Stimulated activated CD4-positive, alpha-beta T cell treated with anti-CD3 and anti-CD28 coated beads, Interleukin-12 subunit alpha, Interleukin-12 subunit beta, amount 100 ng/mL, for 48 hours (primary cell): ENCODE measurements around the gene CAPN8.

ENCODE experiments used
- DNase-seq, 3 donors: peaks; one replicate each; pipeline ENCODE4 v3.0.0-alpha.2; 2020; ENCODE audit warnings: low read depth in 2 of 3, low spot score in 1 of 3

Gene CAPN8

GRCh38 chr1:223702735-223703667, 37.5 kb upstream of the CAPN8 start:
- DNase-seq: no peak

GRCh38 chr1:223700942-223701637, 35.6 kb upstream of the CAPN8 start:
- DNase-seq: no peak

GRCh38 chr1:223700388-223700918, 35.0 kb upstream of the CAPN8 start:
- DNase-seq: no peak

- DNase-seq: no peak
Measured at GRCh38 chr1:223695941-223696340, 30.4 kb upstream of the CAPN8 start.

GRCh38 chr1:223695014-223695548, 29.6 kb upstream of the CAPN8 start:
- no peak for DNase-seq

- no peak for DNase-seq
Measured at GRCh38 chr1:223691121-223691520, 25.6 kb upstream of the CAPN8 start.

GRCh38 chr1:223684488-223684792, 18.9 kb upstream of the CAPN8 start:
- DNase-seq: no peak

GRCh38 chr1:223683586-223684487, 18.3 kb upstream of the CAPN8 start:
- DNase-seq: peak; percentile 19 to 41 (median 21)

- DNase-seq: no peak
Measured at GRCh38 chr1:223682502-223682901, 17.0 kb upstream of the CAPN8 start.

- no peak for DNase-seq
Measured at GRCh38 chr1:223680188-223680587, 14.7 kb upstream of the CAPN8 start.

- no peak for DNase-seq
Measured at GRCh38 chr1:223678841-223679240, 13.3 kb upstream of the CAPN8 start.

- no peak for DNase-seq
Measured at GRCh38 chr1:223674119-223674890, 8.8 kb upstream of the CAPN8 start.

GRCh38 chr1:223670458-223671159, 5.1 kb upstream of the CAPN8 start:
- no peak for DNase-seq

GRCh38 chr1:223669003-223669795, 3.7 kb upstream of the CAPN8 start:
- DNase-seq: no peak

- no peak for DNase-seq
Measured at GRCh38 chr1:223667484-223668182, 2.1 kb upstream of the CAPN8 start.

GRCh38 chr1:223664106-223664505, 1.4 kb downstream of the CAPN8 start:
- DNase-seq: no peak

- no peak for DNase-seq
Measured at GRCh38 chr1:223662943-223663342, 2.6 kb downstream of the CAPN8 start.

- no peak for DNase-seq
Measured at GRCh38 chr1:223659711-223660110, 5.8 kb downstream of the CAPN8 start.
